ENCODE data around the gene SPATS2L. TPM values are rescaled to one million over a fixed set of nuclear protein-coding genes. Genes with fewer than 3 reads are reported as not detected.
A peak's percentile ranks its signal among the peaks of the same experiment; 100 is the strongest.

Gene SPATS2L
- total and polyA plus RNA-seq, 2 donors (not counting 1 experiment from before 2014, with no cell fraction given) = 0.27 to 0.44 TPM

GRCh38 chr2:200470230-200470629 is 163.7 kb downstream of the SPATS2L start:
- no peaks in the 10 kb centered on the region for H3K36me3 ChIP-seq (replicated peaks in 1 of 2; ENCODE audit: control extremely low read depth in 1 of 2, control insufficient read depth in 1 of 2, extremely low read depth in 1 of 2, insufficient read depth in 2 of 2, low read length in 1 of 2)
- H3K4me1 Mint-ChIP-seq = peaks cover 25% of the 10 kb centered on the region
- ChIA-PET CTCF (interaction anchor here (0.9 to 3.5 kb wide), 10 partner anchors 9 to 497 kb away, joined by 3 to 35 read pairs (median 4); no protein-coding TSS in a partner anchor), POLR2A (no interaction called here)
- H3K4me1 ChIP-seq (ENCODE audit: control insufficient read depth in 2 of 2, insufficient read depth in 2 of 2, low read length in 2 of 2) = peaks cover 4 to 8% of the 10 kb centered on the region in 2 donors
- no peak overlapping the region for H3K4me3 Mint-ChIP-seq
- TF ChIP-seq, protein P1, sequence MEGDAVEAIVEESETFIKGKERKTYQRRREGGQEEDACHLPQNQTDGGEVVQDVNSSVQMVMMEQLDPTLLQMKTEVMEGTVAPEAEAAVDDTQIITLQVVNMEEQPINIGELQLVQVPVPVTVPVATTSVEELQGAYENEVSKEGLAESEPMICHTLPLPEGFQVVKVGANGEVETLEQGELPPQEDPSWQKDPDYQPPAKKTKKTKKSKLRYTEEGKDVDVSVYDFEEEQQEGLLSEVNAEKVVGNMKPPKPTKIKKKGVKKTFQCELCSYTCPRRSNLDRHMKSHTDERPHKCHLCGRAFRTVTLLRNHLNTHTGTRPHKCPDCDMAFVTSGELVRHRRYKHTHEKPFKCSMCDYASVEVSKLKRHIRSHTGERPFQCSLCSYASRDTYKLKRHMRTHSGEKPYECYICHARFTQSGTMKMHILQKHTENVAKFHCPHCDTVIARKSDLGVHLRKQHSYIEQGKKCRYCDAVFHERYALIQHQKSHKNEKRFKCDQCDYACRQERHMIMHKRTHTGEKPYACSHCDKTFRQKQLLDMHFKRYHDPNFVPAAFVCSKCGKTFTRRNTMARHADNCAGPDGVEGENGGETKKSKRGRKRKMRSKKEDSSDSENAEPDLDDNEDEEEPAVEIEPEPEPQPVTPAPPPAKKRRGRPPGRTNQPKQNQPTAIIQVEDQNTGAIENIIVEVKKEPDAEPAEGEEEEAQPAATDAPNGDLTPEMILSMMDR (IDR thresholded peaks at IDR 0.05) = no peak
- TF ChIP-seq EZH2 (IDR thresholded peaks at IDR 0.05; ENCODE audit: borderline replicate concordance, insufficient read depth, low read depth, low read length, poor library complexity, severe bottlenecking) = no peak
- no peak overlapping the region for H3K27ac ChIP-seq (ENCODE audit: low read length in 2 of 2)
- no peak overlapping the region for H3K4me2 ChIP-seq (replicated peaks; ENCODE audit: low read depth, low read length, poor library complexity, severe bottlenecking)
- no peak overlapping the region for H3K4me3 ChIP-seq (ENCODE audit: control extremely low read depth in 1 of 5, extremely low read depth in 1 of 5, insufficient read depth in 1 of 5, low read depth in 2 of 5, low read length in 4 of 5)
- no peak overlapping the region for H3K27ac Mint-ChIP-seq
- H3K9me3 Mint-ChIP-seq (ENCODE audit: insufficient read depth) = no peaks in the 10 kb centered on the region
- intact Hi-C loops (cut with micrococcal nuclease) = no loop called here
- no peaks in the 10 kb centered on the region for H3K27me3 Mint-ChIP-seq
- H3K9ac ChIP-seq (ENCODE audit: low read length) = no peak overlapping the region
- H3K79me2 ChIP-seq (ENCODE audit: control insufficient read depth, insufficient read depth, low read length) = no peaks in the 10 kb centered on the region
- H3K27me3 ChIP-seq (replicated peaks in 1 of 4; ENCODE audit: control extremely low read depth in 1 of 4, control insufficient read depth in 3 of 4, insufficient read depth in 4 of 4, low read length in 3 of 4) = no peaks in the 10 kb centered on the region
- H2AFZ ChIP-seq (ENCODE audit: insufficient read depth, low read depth, low read length, poor library complexity, severe bottlenecking) = no peak overlapping the region
- H4K20me1 ChIP-seq (ENCODE audit: control insufficient read depth, insufficient read depth, low read length, poor library complexity, severe bottlenecking) = no peaks in the 10 kb centered on the region
- no peaks in the 10 kb centered on the region for H3K9me3 ChIP-seq (ENCODE audit: control extremely low read depth in 1 of 3, control insufficient read depth in 2 of 3, insufficient read depth in 1 of 3, low read length in 2 of 3)
- DNase-seq (no peak), ATAC-seq (ENCODE audit: low read depth) (no peak)
- WGBS (ENCODE audit: insufficient coverage) = 90% methylated on average over 2 of the region's 3 CpGs

DNA sequence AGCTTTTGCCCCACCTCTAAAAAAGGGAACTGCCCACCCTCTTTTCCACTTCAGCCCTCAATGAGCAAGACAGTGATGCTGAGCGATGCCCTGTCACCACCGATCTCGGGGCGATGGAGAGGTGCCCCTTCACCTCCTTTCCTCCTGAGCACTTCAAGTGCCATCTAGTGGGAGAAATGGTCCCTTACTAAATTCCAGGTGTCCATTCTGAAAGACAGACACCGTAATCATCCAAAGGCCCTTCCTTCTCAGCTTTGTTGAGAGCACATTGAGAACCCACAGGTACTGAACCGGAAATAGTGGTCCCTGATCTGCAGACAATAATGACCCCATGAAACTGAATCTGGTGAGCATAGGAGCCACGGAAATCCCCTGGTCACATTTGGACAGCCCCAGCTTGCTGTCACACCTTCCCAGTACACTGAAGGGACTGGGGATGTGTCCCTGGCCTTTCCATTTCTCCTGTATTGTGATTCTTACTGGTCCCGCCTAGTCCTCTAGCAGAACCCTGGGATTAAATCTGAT is 164.9 kb downstream of the SPATS2L start:
- POLR2A ChIA-PET = interaction anchor here (0.6 kb wide), 1 partner anchor 654 kb away, joined by 3 read pairs; no protein-coding TSS in a partner anchor
- H3K27me3 ChIP-seq (replicated peaks in 1 of 4; ENCODE audit: control extremely low read depth in 1 of 4, control insufficient read depth in 3 of 4, insufficient read depth in 4 of 4, low read length in 3 of 4) = no peaks in the 10 kb centered on the region
- DNase-seq (peak; percentile 63), ATAC-seq (ENCODE audit: low read depth) (peak; percentile 48)
- H3K36me3 ChIP-seq (replicated peaks in 1 of 2; ENCODE audit: control extremely low read depth in 1 of 2, control insufficient read depth in 1 of 2, extremely low read depth in 1 of 2, insufficient read depth in 2 of 2, low read length in 1 of 2) = no peaks in the 10 kb centered on the region
- peaks cover 20% of the 10 kb centered on the region for H3K4me1 Mint-ChIP-seq
- H3K27ac ChIP-seq (ENCODE audit: low read length in 2 of 2) = no peak overlapping the region
- no peak for TF ChIP-seq EZH2 (IDR thresholded peaks at IDR 0.05; ENCODE audit: borderline replicate concordance, insufficient read depth, low read depth, low read length, poor library complexity, severe bottlenecking)
- TF ChIP-seq, protein P1 (IDR thresholded peaks at IDR 0.05) = peak; percentile 60
- 34% methylated on average over 7 of the region's 8 CpGs for WGBS (ENCODE audit: insufficient coverage)
- H3K79me2 ChIP-seq (ENCODE audit: control insufficient read depth, insufficient read depth, low read length) = no peaks in the 10 kb centered on the region
- no peaks in the 10 kb centered on the region for H3K9me3 Mint-ChIP-seq (ENCODE audit: insufficient read depth)
- H3K4me2 ChIP-seq (replicated peaks; ENCODE audit: low read depth, low read length, poor library complexity, severe bottlenecking) = peak overlapping the region; percentile 21
- no peaks in the 10 kb centered on the region for H3K9me3 ChIP-seq (ENCODE audit: control extremely low read depth in 1 of 3, control insufficient read depth in 2 of 3, insufficient read depth in 1 of 3, low read length in 2 of 3)
- H2AFZ ChIP-seq (ENCODE audit: insufficient read depth, low read depth, low read length, poor library complexity, severe bottlenecking) = no peak overlapping the region
- H3K4me1 ChIP-seq (ENCODE audit: control insufficient read depth in 2 of 2, insufficient read depth in 2 of 2, low read length in 2 of 2) = peaks cover 4 to 8% of the 10 kb centered on the region in 2 donors
- H3K9ac ChIP-seq (ENCODE audit: low read length) = no peak overlapping the region
- CTCF ChIA-PET = interaction anchor here (0.6 to 3.5 kb wide), 10 partner anchors 10 to 498 kb away, joined by 3 to 35 read pairs (median 6); no protein-coding TSS in a partner anchor
- H3K27ac Mint-ChIP-seq = peak overlapping the region; percentile 4
- no peak overlapping the region for H3K4me3 ChIP-seq (ENCODE audit: control extremely low read depth in 1 of 5, extremely low read depth in 1 of 5, insufficient read depth in 1 of 5, low read depth in 2 of 5, low read length in 4 of 5)
- H3K27me3 Mint-ChIP-seq = no peaks in the 10 kb centered on the region
- intact Hi-C loops (cut with micrococcal nuclease) = loop anchor here (1.0 kb wide), 1 partner anchor 491 kb away; no protein-coding TSS in a partner anchor
- H4K20me1 ChIP-seq (ENCODE audit: control insufficient read depth, insufficient read depth, low read length, poor library complexity, severe bottlenecking) = no peaks in the 10 kb centered on the region
- no peak overlapping the region for H3K4me3 Mint-ChIP-seq
